ENCODE results near the gene PXMP4. TPM values are rescaled to one million over a fixed set of nuclear protein-coding genes. Genes with fewer than 3 reads are reported as not detected.

Gene PXMP4
- total and polyA plus RNA-seq, 2 of the 4 experiments (the other 2 are of a cell fraction) = 3.6 to 7.1 TPM

DNA sequence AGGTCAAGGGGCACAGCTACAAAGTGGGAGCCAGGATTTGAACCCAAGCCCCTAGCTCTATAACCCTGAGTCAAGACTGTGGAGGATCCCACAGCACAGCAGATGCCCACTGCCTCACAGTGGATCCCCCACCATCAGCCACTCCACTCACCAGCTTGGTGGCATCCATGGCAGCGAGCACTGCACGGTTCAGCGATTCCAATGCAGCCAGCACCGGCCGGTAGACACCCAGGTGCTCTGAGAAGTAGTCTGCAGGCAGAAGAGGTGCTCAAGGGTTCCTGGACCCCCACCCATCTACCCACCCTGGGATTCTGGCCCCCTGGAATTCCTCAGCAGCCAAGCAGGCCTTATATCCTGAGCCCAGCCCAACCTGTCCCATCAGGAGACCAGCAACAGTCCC is 50.9 kb downstream of the PXMP4 start:
- in situ Hi-C loops (cut with MboI; ENCODE audit: low sequenced_read_pairs) (no loop called here), dilution Hi-C loops (cut with HindIII; ENCODE audit: low sequenced_read_pairs, unreplicated experiment) (no loop called here), intact Hi-C loops (cut with micrococcal nuclease) (loop anchor here (5.0 to 10.0 kb wide), 2 partner anchors 63 to 146 kb away; partner anchors contain the start of genes CHMP4B and ZNF341)
- Histone ChIP-seq H3K23ac (ENCODE audit: low read depth, low read length) (no peak overlapping the region), H3K4ac (ENCODE audit: low read depth, low read length) (no peak overlapping the region), H3K27ac (ENCODE audit: insufficient read depth, low read length) (no peak overlapping the region), H3K4me1 (ENCODE audit: control insufficient read depth, insufficient read depth, low read length) (peaks cover 23% of the 10 kb centered on the region), H3K4me2 (ENCODE audit: low read depth, low read length) (no peak overlapping the region), H2AK5ac (ENCODE audit: low read depth, low read length) (no peak overlapping the region), H4K8ac (ENCODE audit: low read depth in 2 of 2, low read length in 2 of 2) (no peak overlapping the region), H3K36me3 (ENCODE audit: control insufficient read depth, insufficient read depth, low read length) (peaks cover 13% of the 10 kb centered on the region), H4K20me1 (ENCODE audit: insufficient read depth, low read length) (peaks cover 22% of the 10 kb centered on the region; the same call in 1 of the 2 replicates), H4K5ac (ENCODE audit: low read depth, low read length) (no peak overlapping the region), H3K27me3 (ENCODE audit: control insufficient read depth, insufficient read depth, low read length) (no peaks in the 10 kb centered on the region), H3K79me1 (ENCODE audit: low read depth in 1 of 2, low read length in 2 of 2) (peaks cover 12 to 72% of the 10 kb centered on the region in 2 experiments; a peak in 3 of 4 replicates), H3K56ac (ENCODE audit: extremely low read depth, insufficient read depth, low read length) (no peak overlapping the region), H4K91ac (ENCODE audit: insufficient read depth, low read depth, low read length) (no peak overlapping the region), H2BK15ac (ENCODE audit: low read depth, low read length) (no peak overlapping the region), H2AK9ac (replicated peaks; ENCODE audit: low read depth, low read length, poor library complexity) (no peak overlapping the region), H3K4me3 (ENCODE audit: insufficient read depth, low read depth, low read length) (no peak overlapping the region), H3K18ac (ENCODE audit: low read depth, low read length) (no peak overlapping the region), H2BK20ac (ENCODE audit: low read depth, low read length) (no peak overlapping the region), H2BK5ac (ENCODE audit: low read depth, low read length, poor library complexity, severe bottlenecking) (no peak overlapping the region), H3K9me3 (ENCODE audit: control insufficient read depth, insufficient read depth, low read length) (no peaks in the 10 kb centered on the region), H3K9ac (ENCODE audit: low read depth, low read length) (no peak overlapping the region), H3K9me1 (ENCODE audit: insufficient read depth, low read length) (peaks cover 24% of the 10 kb centered on the region), H3K14ac (replicated peaks; ENCODE audit: low read depth, low read length) (no peak overlapping the region), H2AFZ (replicated peaks; ENCODE audit: low read length, poor library complexity) (no peak overlapping the region), H2BK120ac (ENCODE audit: low read depth, low read length) (no peak overlapping the region)
- ATAC-seq (ENCODE audit: low read depth) = no peak
- TF ChIP-seq CEBPB (IDR thresholded peaks at IDR 0.05; ENCODE audit: low read depth, low read length) (no peak), BHLHE40 (IDR thresholded peaks at IDR 0.05; ENCODE audit: low read depth, low read length) (no peak)
- BruUV-seq (replicated peaks) = no TSS peak
- DNase-seq = no peak
- WGBS, 2 experiments (ENCODE audit: extremely low coverage in 2 of 2, insufficient read length in 1 of 2) = no CpG with 5 or more reads among the region's 5 CpGs
- CTCF ChIA-PET = interaction anchor here (0.6 kb wide), 1 partner anchor 50 kb away, joined by 5 read pairs; no protein-coding TSS in a partner anchor
- POLR2A ChIA-PET (ENCODE audit: unreplicated experiment) = no interaction called here
